ENCODE data around the gene RNH1.

RNH1 gene

GRCh38 chr11:454801-455565 is 52.1 kb downstream of the RNH1 start:
- DNase-seq = no peak

- DNase-seq = no peak
These were observed 53.0 kb downstream of the RNH1 start for GRCh38 chr11:454043-454442.

- no peak for DNase-seq
These were observed 53.5 kb downstream of the RNH1 start for GRCh38 chr11:453564-453963.

GRCh38 chr11:452916-453527 is 54.0 kb downstream of the RNH1 start:
- DNase-seq = no peak

- DNase-seq = no peak
These were observed 54.8 kb downstream of the RNH1 start for GRCh38 chr11:452203-452744.

GRCh38 chr11:451738-452137 is 55.3 kb downstream of the RNH1 start:
- DNase-seq = no peak

- peak; percentile 68 for DNase-seq
These were observed 56.1 kb downstream of the RNH1 start for GRCh38 chr11:450809-451451.

- DNase-seq = peak; percentile 91
These were observed 56.9 kb downstream of the RNH1 start, which contains the start of gene PTDSS2 for GRCh38 chr11:449889-450808. Gene PTDSS2, plus strand, starts transcription at chr11:450279. Its CDS starts 177 bp downstream, at chr11:450456.

- DNase-seq = peak; percentile 90
These were observed 58.9 kb downstream of the RNH1 start for GRCh38 chr11:447923-448731.

GRCh38 chr11:446891-447290 is 60.2 kb downstream of the RNH1 start:
- no peak for DNase-seq

- DNase-seq = no peak
These were observed 61.1 kb downstream of the RNH1 start for GRCh38 chr11:445765-446588.

Measured in fibroblast of skin of right quadriceps (primary cell).